Chondrocyte (in vitro differentiated cells): ENCODE results near the gene ELF1. TPM values are rescaled to one million over a fixed set of nuclear protein-coding genes. Genes with fewer than 3 reads are reported as not detected.
"Not testable (repeated sequence)": the region's sequence is repeated elsewhere in the genome, so short reads cannot be mapped to it uniquely, and the experiment has no call there.

ENCODE experiments used
- DNase-seq: peaks from one replicate; pipeline ENCODE4 v3.0.0; 2021; ENCODE audit warnings: mixed read lengths, low spot score
- H3K27ac Mint-ChIP-seq: one replicate; pipeline ENCODE4 v1.8.0; 2021; ENCODE audit warnings: mild to moderate bottlenecking, moderate library complexity, mixed read lengths; ENCODE audit not compliant: unreplicated experiment
- H3K27me3 Mint-ChIP-seq: 2 replicates; pipeline ENCODE4 v1.8.0; 2021; ENCODE audit warnings: low read depth, mixed read lengths
- H3K36me3 Mint-ChIP-seq: 2 replicates; pipeline ENCODE4 v1.8.0; 2021; ENCODE audit warnings: low read depth, mixed read lengths
- H3K4me1 Mint-ChIP-seq: 2 replicates; pipeline ENCODE4 v1.8.0; 2021; ENCODE audit warnings: low read depth, mild to moderate bottlenecking, mixed read lengths
- H3K4me3 Mint-ChIP-seq: one replicate; pipeline ENCODE4 v1.8.0; 2021; ENCODE audit warnings: mild to moderate bottlenecking, moderate library complexity, mixed read lengths; ENCODE audit not compliant: unreplicated experiment
- H3K9me3 Mint-ChIP-seq: 2 replicates; pipeline ENCODE4 v1.8.0; 2021; ENCODE audit warnings: low read depth, mixed read lengths
- CTCF ChIP-seq: fragments of 200-600 bp; sonication (generic); IDR thresholded peaks from 2 replicates; pipeline ENCODE4 v1.5.0; 2021; ENCODE audit warnings: antibody characterized with exemption, mild to moderate bottlenecking, moderate library complexity
- total RNA-seq: library from RNA; stranded (reverse); gene quantifications from 3 replicates; pipeline ENCODE4 v1.2.1, GENCODE V29; 2021

Gene ELF1
- total RNA-seq, 1 donor from 2014 or later = 45.8 TPM

GRCh38 chr13:40933508-40934204, 85.5 kb downstream of the ELF1 start:
- H3K36me3 Mint-ChIP-seq = peaks cover 11% of the 10 kb centered on the region
- no peaks in the 10 kb centered on the region for H3K27me3 Mint-ChIP-seq
- no peak overlapping the region for H3K4me3 Mint-ChIP-seq
- no peak for TF ChIP-seq CTCF
- no peak for DNase-seq
- no peaks in the 10 kb centered on the region for H3K9me3 Mint-ChIP-seq
- H3K27ac Mint-ChIP-seq = no peak overlapping the region
- H3K4me1 Mint-ChIP-seq = no peaks in the 10 kb centered on the region

DNA sequence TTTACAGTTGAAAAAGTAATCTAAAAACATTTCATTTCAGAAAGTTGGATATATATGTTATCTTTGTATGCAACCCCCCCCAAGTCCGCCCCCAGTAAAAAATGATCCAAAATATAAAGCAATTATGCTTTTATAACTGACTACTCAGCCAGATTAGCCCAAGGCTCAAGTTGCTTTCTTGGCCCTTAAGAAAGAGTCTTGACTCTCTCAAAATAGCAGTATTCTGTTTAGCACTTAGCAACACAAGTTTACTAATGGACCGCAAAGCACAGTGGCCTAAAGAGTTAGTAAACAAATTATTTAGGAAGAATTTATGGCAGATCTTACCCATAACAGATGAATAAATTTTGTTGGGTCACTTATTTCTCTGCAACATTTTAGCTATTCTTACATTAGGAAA, 86.9 kb downstream of the ELF1 start:
- no peak overlapping the region for H3K27ac Mint-ChIP-seq
- H3K4me1 Mint-ChIP-seq = no peaks in the 10 kb centered on the region
- no peak for TF ChIP-seq CTCF
- no peak overlapping the region for H3K4me3 Mint-ChIP-seq
- H3K9me3 Mint-ChIP-seq = no peaks in the 10 kb centered on the region
- H3K36me3 Mint-ChIP-seq = peaks cover 11% of the 10 kb centered on the region
- no peaks in the 10 kb centered on the region for H3K27me3 Mint-ChIP-seq
- DNase-seq = no peak

DNA sequence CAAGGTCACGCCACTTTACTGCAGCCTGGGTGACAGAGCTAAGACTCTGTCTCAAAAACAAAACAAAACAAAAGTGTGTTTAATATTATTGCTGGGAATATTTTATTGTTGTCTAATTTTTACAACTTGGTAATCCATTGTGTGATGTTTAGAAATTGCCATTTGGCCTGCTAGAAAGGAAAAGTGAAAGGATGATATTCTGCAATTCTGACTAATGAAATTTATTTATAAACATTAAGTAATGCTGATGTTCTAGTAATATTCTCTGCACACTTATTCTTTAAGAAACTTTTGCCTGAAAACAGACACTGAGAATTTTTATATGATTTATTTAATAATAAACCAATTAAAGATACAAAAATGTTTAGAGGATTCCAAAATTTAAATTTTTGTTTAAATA, 87.4 kb downstream of the ELF1 start:
- H3K36me3 Mint-ChIP-seq = peaks cover 11% of the 10 kb centered on the region
- H3K4me3 Mint-ChIP-seq = no peak overlapping the region
- DNase-seq = no peak
- no peaks in the 10 kb centered on the region for H3K9me3 Mint-ChIP-seq
- H3K27me3 Mint-ChIP-seq = no peaks in the 10 kb centered on the region
- H3K27ac Mint-ChIP-seq = no peak overlapping the region
- no peak for TF ChIP-seq CTCF
- no peaks in the 10 kb centered on the region for H3K4me1 Mint-ChIP-seq

- not testable (repeated sequence) for H3K27me3 Mint-ChIP-seq, DNase-seq
Observed at GRCh38 chr13:40929883-40930282, 89.2 kb downstream of the ELF1 start.

DNA sequence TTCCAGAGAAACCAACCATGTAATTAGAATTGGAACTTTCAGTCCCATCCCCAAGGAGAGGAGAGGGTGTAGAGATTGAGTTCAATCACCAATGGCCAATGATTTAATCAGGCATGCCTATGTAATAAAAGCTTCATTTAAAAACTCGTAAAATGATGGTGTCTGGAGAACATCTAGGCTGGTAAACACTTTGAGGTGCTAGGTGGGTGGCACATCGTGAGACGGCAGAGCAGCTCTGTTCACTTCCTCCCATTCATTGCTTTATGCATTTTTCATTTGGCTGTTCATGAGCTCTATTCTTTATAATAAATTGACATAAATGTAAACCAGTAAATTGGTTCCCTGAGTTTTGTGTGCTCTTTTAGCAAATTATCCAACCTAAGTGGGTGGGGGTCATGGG, 90.1 kb downstream of the ELF1 start:
- no peak overlapping the region for H3K4me3 Mint-ChIP-seq
- no peak for DNase-seq
- H3K4me1 Mint-ChIP-seq = no peaks in the 10 kb centered on the region
- peaks cover 10% of the 10 kb centered on the region for H3K36me3 Mint-ChIP-seq
- no peaks in the 10 kb centered on the region for H3K9me3 Mint-ChIP-seq
- no peaks in the 10 kb centered on the region for H3K27me3 Mint-ChIP-seq
- no peak for TF ChIP-seq CTCF
- no peak overlapping the region for H3K27ac Mint-ChIP-seq

More at GRCh38 chr13:40929883-40930282, 89.2 kb downstream of the ELF1 start:
- not testable (repeated sequence) for H3K9me3 Mint-ChIP-seq, H3K4me3 Mint-ChIP-seq, H3K4me1 Mint-ChIP-seq, H3K27ac Mint-ChIP-seq
- peaks cover 11% of the 10 kb centered on the region for H3K36me3 Mint-ChIP-seq

GRCh38 chr13:40927929-40928328, 91.2 kb downstream of the ELF1 start:
- DNase-seq = no peak
- Mint-ChIP-seq H3K27me3 (no peaks in the 10 kb centered on the region), H3K4me1 (no peaks in the 10 kb centered on the region), H3K36me3 (peaks cover 4% of the 10 kb centered on the region), H3K9me3 (no peaks in the 10 kb centered on the region), H3K27ac (no peak overlapping the region), H3K4me3 (no peak overlapping the region)
- no peak for TF ChIP-seq CTCF
